Measurements from ENCODE around the gene HTR1E. TPM values are rescaled to one million over a fixed set of nuclear protein-coding genes. Genes with fewer than 3 reads are reported as not detected.

Gene HTR1E, protein sequence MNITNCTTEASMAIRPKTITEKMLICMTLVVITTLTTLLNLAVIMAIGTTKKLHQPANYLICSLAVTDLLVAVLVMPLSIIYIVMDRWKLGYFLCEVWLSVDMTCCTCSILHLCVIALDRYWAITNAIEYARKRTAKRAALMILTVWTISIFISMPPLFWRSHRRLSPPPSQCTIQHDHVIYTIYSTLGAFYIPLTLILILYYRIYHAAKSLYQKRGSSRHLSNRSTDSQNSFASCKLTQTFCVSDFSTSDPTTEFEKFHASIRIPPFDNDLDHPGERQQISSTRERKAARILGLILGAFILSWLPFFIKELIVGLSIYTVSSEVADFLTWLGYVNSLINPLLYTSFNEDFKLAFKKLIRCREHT
- not detected in 5 replicates for total RNA-seq (2022; extraction: Qiagen RNA extraction)

DNA sequence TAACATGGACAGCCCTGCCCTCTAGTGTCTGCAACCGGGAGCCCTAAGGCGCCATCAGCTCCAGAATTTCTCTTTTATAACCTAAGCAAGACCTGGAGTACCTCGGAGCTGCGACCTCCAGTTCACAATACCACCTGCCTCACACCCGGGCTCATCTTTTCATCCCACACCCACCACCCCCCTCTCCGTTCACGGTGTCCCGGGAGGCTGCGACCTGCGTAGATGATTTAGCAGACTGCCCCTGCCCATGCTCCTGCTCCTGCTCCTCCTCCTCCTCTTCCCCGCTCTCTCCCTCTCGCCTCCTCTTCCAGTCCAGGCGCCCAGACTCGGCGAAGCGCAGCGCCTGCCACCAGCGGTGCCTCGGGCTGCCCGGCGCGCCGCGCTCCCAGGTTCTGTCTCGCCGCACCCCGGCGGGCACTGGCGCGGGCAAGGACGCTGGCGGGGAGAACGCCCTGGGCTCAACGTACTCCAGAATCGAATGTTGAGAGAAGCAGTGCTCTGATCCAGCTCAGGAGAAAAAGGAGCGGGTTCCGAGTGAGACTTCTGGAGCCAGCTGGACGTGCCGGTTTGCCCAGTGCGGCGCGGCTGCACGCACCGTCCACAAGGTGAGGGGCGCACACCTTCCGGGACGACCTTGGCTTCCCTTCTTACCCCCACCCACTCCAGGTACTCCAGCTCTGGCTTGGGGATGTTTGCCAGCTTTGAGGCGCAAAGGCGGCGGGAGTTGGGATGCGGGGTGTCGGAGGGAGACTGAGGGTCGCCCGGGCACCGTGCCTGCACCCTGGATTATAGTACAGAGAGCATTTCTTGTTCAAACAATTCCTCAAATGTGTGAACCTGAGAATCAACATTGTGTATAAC lies at the start of gene HTR1E:
TSS of gene HTR1E (plus strand) at position 310 of the 861 bp plus-strand sequence. CDS start 77,807 bp downstream, outside the sequence.

Other genes starting within 250 kb of the HTR1E start
- gene CGA, start 157.6 kb downstream of the HTR1E start, total RNA-seq (2022; extraction: Qiagen RNA extraction), result 0.09 to 0.22 TPM (median 0.20 TPM) in 4 of 5 replicates, not detected in the other
- gene ZNF292, start 218.0 kb downstream of the HTR1E start, total RNA-seq (2022; extraction: Qiagen RNA extraction), result 2.6 to 4.6 TPM (median 3.5 TPM) in 5 replicates

Measured in A549 treated with CORT108297 at 1 μM for 4 hours (cell line).